HCT116 (cell line): Measurements from ENCODE around the gene LRP1. TPM values are rescaled to one million over a fixed set of nuclear protein-coding genes. Genes with fewer than 3 reads are reported as not detected.

Source experiments
- ATAC-seq: fragments of 200-7000 bp; cut with Tn5 transposase; 2 replicates; pipeline ENCODE4 v1.9.1; 2020; ENCODE audit warnings: mild to moderate bottlenecking, moderate library complexity
- BruUV-seq: library from RNA; stranded (reverse); fragments of 400-500 nt; replicated peaks from 2 replicates; lab custom pipeline; 2021; lab: Mats Ljungman, UMichigan
- CTCF ChIA-PET: fragments of 300-600 bp; sonication (Branson Sonifier 250); formaldehyde crosslinking; loops from one replicate; lab custom pipeline; 2021; ENCODE audit warnings: antibody characterized with exemption; lab: Charles Lee
- POLR2A ChIA-PET: fragments of 300-600, 350-600 bp; sonication (Branson Sonifier 250); formaldehyde crosslinking; loops from one replicate; lab custom pipeline; 2021; ENCODE audit warnings: antibody characterized with exemption; lab: Charles Lee
- RAD21 ChIA-PET, 2 experiments: fragments of 300-600 bp; sonication (Branson Sonifier 250); formaldehyde crosslinking; loops; one replicate each; lab custom pipeline; 2023; ENCODE audit warnings: low total read pairs in 2 of 2; ENCODE audit not compliant: uncharacterized antibody in 2 of 2, unreplicated experiment in 2 of 2, low non-redundant PET in 1 of 2; lab: Charles Lee
- DNase-seq: peaks from one replicate; pipeline ENCODE4 v3.0.0-alpha.2; 2010; ENCODE audit warnings: low read depth, low spot score
- H2AFZ ChIP-seq: fragments of 200-600 bp; shearing (Covaris generic), sonication (generic); 2 replicates; pipeline ENCODE4 v1.6.1; 2017; ENCODE audit warnings: low read depth, mixed run types, mixed read lengths, antibody characterized with exemption, low read length; ENCODE audit not compliant: poor library complexity, severe bottlenecking
- H3K27ac ChIP-seq: 2 replicates; pipeline ENCODE4 v1.5.1; 2012; ENCODE audit warnings: low read depth, low read length
- H3K27me3 ChIP-seq: fragments of 200-600 bp; sonication (generic); 2 replicates; pipeline ENCODE4 v1.6.1; 2016; ENCODE audit warnings: mixed run types, low read length, mixed read lengths; ENCODE audit not compliant: insufficient read depth
- H3K36me3 ChIP-seq, 2 experiments: fragments of 200-500 bp in 1 of 2; fragments of 200-600 bp in 1 of 2; sonication (Bioruptor generic) in 1 of 2; sonication (generic) in 1 of 2; 2 replicates each; pipeline versions ENCODE4 v1.5.1 to v1.6.1; 2014 to 2016; ENCODE audit warnings: low read length in 2 of 2, inconsistent platforms in 1 of 2, mixed read lengths in 1 of 2, mixed run types in 1 of 2; ENCODE audit not compliant: insufficient read depth in 2 of 2, control insufficient read depth in 1 of 2
- H3K4me1 ChIP-seq, 2 experiments: fragments of 200-600 bp in 1 of 2; sonication (generic) in 1 of 2; 2 replicates each; pipeline versions ENCODE4 v1.5.1 to v1.6.1; 2012 to 2017; ENCODE audit warnings: low read length in 2 of 2, inconsistent platforms in 1 of 2, mild to moderate bottlenecking in 1 of 2, mixed read lengths in 1 of 2, mixed run types in 1 of 2, moderate library complexity in 1 of 2; ENCODE audit not compliant: insufficient read depth in 2 of 2, control insufficient read depth in 1 of 2
- H3K4me2 ChIP-seq: fragments of 200-600 bp; sonication (generic); 2 replicates; pipeline ENCODE4 v1.6.1; 2017; ENCODE audit warnings: mixed run types, low read length, mixed read lengths
- H3K4me3 ChIP-seq, 2 experiments: fragments of 200-600 bp in 1 of 2; sonication (generic) in 1 of 2; replicated peaks in 1 of 2; 2 replicates each; pipeline ENCODE4 v1.5.1; 2011 to 2016; ENCODE audit warnings: low read length in 2 of 2, control low read depth in 1 of 2, low read depth in 1 of 2, mild to moderate bottlenecking in 1 of 2, mixed read lengths in 1 of 2, mixed run types in 1 of 2
- H3K79me2 ChIP-seq: fragments of 200-600 bp; sonication (generic); 2 replicates; pipeline ENCODE4 v1.6.1; 2017; ENCODE audit warnings: mild to moderate bottlenecking, mixed run types, low read length, moderate library complexity, mixed read lengths; ENCODE audit not compliant: insufficient read depth
- H3K9ac ChIP-seq: fragments of 200-600 bp; sonication (generic); 2 replicates; pipeline ENCODE4 v1.6.1; 2016; ENCODE audit warnings: low read length, mixed read lengths
- H3K9me2 ChIP-seq: fragments of 200-600 bp; sonication (generic), shearing (Covaris generic); 2 replicates; pipeline ENCODE4 v1.6.1; 2017; ENCODE audit warnings: mixed run types, mild to moderate bottlenecking, moderate library complexity; ENCODE audit not compliant: insufficient read depth
- H3K9me3 ChIP-seq, 2 experiments: fragments of 200-500 bp in 1 of 2; fragments of 200-600 bp in 1 of 2; sonication (Bioruptor generic) in 1 of 2; sonication (generic) in 1 of 2; 2 replicates each; pipeline ENCODE4 v1.6.1; 2014 to 2017; ENCODE audit warnings: low read length in 2 of 2, mixed read lengths in 2 of 2, inconsistent platforms in 1 of 2, low read depth in 1 of 2, mild to moderate bottlenecking in 1 of 2, mixed run types in 1 of 2, moderate library complexity in 1 of 2; ENCODE audit not compliant: control insufficient read depth in 1 of 2, insufficient read depth in 1 of 2
- H4K20me1 ChIP-seq: fragments of 200-600 bp; sonication (generic), shearing (Covaris generic); 2 replicates; pipeline ENCODE4 v1.6.1; 2017; ENCODE audit warnings: mixed run types, mild to moderate bottlenecking, moderate library complexity; ENCODE audit not compliant: insufficient read depth
- ATF3 ChIP-seq: IDR thresholded peaks from 2 replicates; pipeline ENCODE4 v1.6.1; 2012
- CEBPB ChIP-seq: IDR thresholded peaks from 2 replicates; pipeline ENCODE4 v1.6.1; 2012; ENCODE audit warnings: low read depth
- EGR1 ChIP-seq: IDR thresholded peaks from 2 replicates; pipeline ENCODE4 v1.6.1; 2012; ENCODE audit warnings: low read depth
- FOSL1 ChIP-seq: IDR thresholded peaks from 2 replicates; pipeline ENCODE4 v1.6.1; 2012; ENCODE audit warnings: low read depth
- MAX ChIP-seq: IDR thresholded peaks from 2 replicates; pipeline ENCODE4 v1.6.1; 2012
- REST ChIP-seq: IDR thresholded peaks from 2 replicates; pipeline ENCODE4 v1.6.1; 2012; ENCODE audit warnings: low read depth
- SP1 ChIP-seq: IDR thresholded peaks from 2 replicates; pipeline ENCODE4 v1.6.1; 2012; ENCODE audit warnings: low read depth
- SRF ChIP-seq: IDR thresholded peaks from 2 replicates; pipeline ENCODE4 v1.6.1; 2012; ENCODE audit warnings: low read depth
- YY1 ChIP-seq: IDR thresholded peaks from 2 replicates; pipeline ENCODE4 v1.6.1; 2011; ENCODE audit warnings: low read length, low read depth, moderate library complexity, mild to moderate bottlenecking; ENCODE audit not compliant: insufficient replicate concordance; ENCODE audit errors: extremely low read depth
- ZBTB33 ChIP-seq: IDR thresholded peaks from 2 replicates; pipeline ENCODE4 v1.6.1; 2011; ENCODE audit warnings: mild to moderate bottlenecking, low read length, moderate library complexity; ENCODE audit not compliant: insufficient replicate concordance; ENCODE audit errors: extremely low read depth
- ZNF274 ChIP-seq: fragments of 200-500 bp; sonication (Bioruptor generic); IDR thresholded peaks from 2 replicates; pipeline ENCODE4 v1.6.1; 2014; ENCODE audit warnings: mild to moderate bottlenecking, low read depth, low read length, inconsistent platforms
- intact Hi-C: fragments of 100-400 bp; cut with micrococcal nuclease; formaldehyde crosslinking; loops from 2 replicates; pipeline ENCODE4 v1.10.0; 2022
- total RNA-seq: library from RNA; stranded (reverse); gene quantifications from one replicate; pipeline ENCODE4 v1.2.1, GENCODE V29; 2021; ENCODE audit not compliant: unreplicated experiment

The LRP1 gene
- total RNA-seq, 1 experiment from 2014 or later: 12.0 TPM

- ChIA-PET CTCF (interaction anchor here (0.6 to 2.8 kb wide), 3 partner anchors 8 to 89 kb away, joined by 4 to 15 read pairs (median 7); no protein-coding TSS in a partner anchor), RAD21 (interaction anchor here in 1 of 2 experiments (0.5 kb wide), 1 partner anchor 54 kb away, joined by 5 read pairs; no protein-coding TSS in a partner anchor), POLR2A (no interaction called here)
- H3K27ac ChIP-seq: no peak overlapping the region
- no peaks in the 10 kb centered on the region for H3K9me2 ChIP-seq
- DNase-seq (no peak), ATAC-seq (no peak)
- H3K9me3 ChIP-seq: no peaks in the 10 kb centered on the region
- no peak overlapping the region for H3K4me2 ChIP-seq
- intact Hi-C loops: no loop called here
- no peaks in the 10 kb centered on the region for H4K20me1 ChIP-seq
- H3K4me3 ChIP-seq: no peak overlapping the region
- H3K27me3 ChIP-seq: no peaks in the 10 kb centered on the region
- H3K36me3 ChIP-seq: no peaks in the 10 kb centered on the region
- no peaks in the 10 kb centered on the region for H3K79me2 ChIP-seq
- TF ChIP-seq EGR1 (no peak), MAX (no peak), SP1 (no peak)
- TF ChIP-seq, all 23 proteins: peak for 0
- Histone ChIP-seq H2AFZ (no peak overlapping the region), H3K4me1 (peaks cover 7% of the 10 kb centered on the region in 2 experiments), H3K9ac (no peak overlapping the region)
- BruUV-seq: no TSS peak
Observed at GRCh38 chr12:57250541-57250940, 122.3 kb downstream of the LRP1 start.

GRCh38 chr12:57250956-57251355 is 122.7 kb downstream of the LRP1 start, which contains the start of gene STAC3:
Gene STAC3 (minus strand): TSS chr12:57251187. CDS start chr12:57249636, 1,551 bp downstream.
- Histone ChIP-seq H3K79me2 (no peaks in the 10 kb centered on the region), H3K9me2 (no peaks in the 10 kb centered on the region), H3K27me3 (no peaks in the 10 kb centered on the region), H3K27ac (no peak within 1 kb of the TSS), H3K36me3 (no peaks in the 10 kb centered on the region), H4K20me1 (no peaks in the 10 kb centered on the region), H2AFZ (no peak within 1 kb of the TSS), H3K4me3 (no peak within 1 kb of the TSS), H3K9ac (no peak within 1 kb of the TSS), H3K9me3 (no peaks in the 10 kb centered on the region), H3K4me1 (peaks cover 3% of the 10 kb centered on the region in 2 experiments; a peak in 3 of 4 replicates), H3K4me2 (no peak within 1 kb of the TSS)
- ATAC-seq (no peak), DNase-seq (no peak)
- ChIA-PET RAD21 (interaction anchor here in 1 of 2 experiments (0.5 kb wide), 1 partner anchor 54 kb away, joined by 5 read pairs; no protein-coding TSS in a partner anchor), CTCF (interaction anchor here (1.8 to 2.8 kb wide), 2 partner anchors 8 to 14 kb away, joined by 7 to 15 read pairs; no protein-coding TSS in a partner anchor), POLR2A (no interaction called here)
- intact Hi-C loops: no loop called here
- BruUV-seq: no TSS peak
- no peak for TF ChIP-seq ATF3
- TF ChIP-seq FOSL1: no peak
- TF ChIP-seq ZNF274: no peak
- no peak for TF ChIP-seq ZBTB33
- TF ChIP-seq CEBPB: no peak
- TF ChIP-seq SRF: no peak
- TF ChIP-seq YY1: no peak
- no peak for TF ChIP-seq REST
